Measurements from ENCODE around the gene ODF4. TPM values are rescaled to one million over a fixed set of nuclear protein-coding genes. Genes with fewer than 3 reads are reported as not detected.
"Not testable (repeated sequence)": the region's sequence is repeated elsewhere in the genome, so short reads cannot be mapped to it uniquely, and the experiment has no call there.

ODF4 gene
- polyA plus RNA-seq, 1 experiment, result not detected

DNA sequence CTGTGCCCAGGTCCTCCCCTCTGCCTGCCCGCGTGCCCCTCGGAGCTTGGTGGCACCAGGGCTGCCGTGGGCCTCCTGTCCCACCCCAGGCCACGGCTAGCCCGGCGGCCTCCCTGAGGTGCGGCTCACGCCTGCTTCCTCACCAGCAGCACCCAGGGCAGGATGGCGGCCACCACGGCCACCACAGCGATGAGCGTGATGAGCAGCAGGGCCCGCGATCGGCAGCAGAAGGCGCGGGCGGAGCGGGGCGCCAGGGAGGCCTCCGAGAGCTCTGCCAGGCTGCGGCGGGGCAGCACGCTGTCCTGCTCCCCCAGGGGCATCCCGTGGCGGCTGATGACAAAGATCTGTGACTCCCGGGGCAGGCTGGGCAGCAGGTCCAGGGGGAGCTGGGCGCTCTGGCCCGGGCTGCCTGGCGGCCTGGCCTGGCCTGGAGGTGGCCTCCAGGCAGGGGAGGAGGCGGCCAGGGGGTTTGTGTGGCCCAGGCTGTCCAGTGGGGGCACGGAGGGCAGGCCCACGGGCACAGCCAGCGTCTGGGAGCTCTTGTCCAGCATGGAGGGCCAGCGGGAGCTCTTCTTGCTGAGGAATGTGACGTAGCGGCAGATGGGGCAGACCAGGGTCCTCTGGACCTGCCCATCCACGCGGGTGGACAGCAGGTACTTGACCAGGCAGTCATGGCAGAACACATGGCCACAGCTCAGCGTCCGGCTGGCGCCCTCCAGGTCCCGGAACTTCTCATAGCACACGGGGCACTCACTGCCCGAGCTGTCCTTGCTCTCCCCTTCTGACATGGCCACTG lies 53.2 kb downstream of the ODF4 start:
- no peak overlapping the region for H3K27ac ChIP-seq (ENCODE audit: low read depth, low read length)
- ChIA-PET CTCF (interaction anchor here (0.7 to 1.6 kb wide), 2 partner anchors 9 to 17 kb away, joined by 3 to 7 read pairs; no protein-coding TSS in a partner anchor), POLR2A (interaction anchor here (0.6 kb wide), 1 partner anchor 59 kb away, joined by 4 read pairs; no protein-coding TSS in a partner anchor)
- TF ChIP-seq, protein P1, sequence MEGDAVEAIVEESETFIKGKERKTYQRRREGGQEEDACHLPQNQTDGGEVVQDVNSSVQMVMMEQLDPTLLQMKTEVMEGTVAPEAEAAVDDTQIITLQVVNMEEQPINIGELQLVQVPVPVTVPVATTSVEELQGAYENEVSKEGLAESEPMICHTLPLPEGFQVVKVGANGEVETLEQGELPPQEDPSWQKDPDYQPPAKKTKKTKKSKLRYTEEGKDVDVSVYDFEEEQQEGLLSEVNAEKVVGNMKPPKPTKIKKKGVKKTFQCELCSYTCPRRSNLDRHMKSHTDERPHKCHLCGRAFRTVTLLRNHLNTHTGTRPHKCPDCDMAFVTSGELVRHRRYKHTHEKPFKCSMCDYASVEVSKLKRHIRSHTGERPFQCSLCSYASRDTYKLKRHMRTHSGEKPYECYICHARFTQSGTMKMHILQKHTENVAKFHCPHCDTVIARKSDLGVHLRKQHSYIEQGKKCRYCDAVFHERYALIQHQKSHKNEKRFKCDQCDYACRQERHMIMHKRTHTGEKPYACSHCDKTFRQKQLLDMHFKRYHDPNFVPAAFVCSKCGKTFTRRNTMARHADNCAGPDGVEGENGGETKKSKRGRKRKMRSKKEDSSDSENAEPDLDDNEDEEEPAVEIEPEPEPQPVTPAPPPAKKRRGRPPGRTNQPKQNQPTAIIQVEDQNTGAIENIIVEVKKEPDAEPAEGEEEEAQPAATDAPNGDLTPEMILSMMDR (IDR thresholded peaks at IDR 0.05; ENCODE audit: low read depth, low read length), result no peak
- no peak overlapping the region for H3K4me3 ChIP-seq (ENCODE audit: low read depth, low read length)
- peaks cover 2% of the 10 kb centered on the region for H3K27me3 ChIP-seq (ENCODE audit: control insufficient read depth, insufficient read depth, low read length)
- no peak for DNase-seq (ENCODE audit: low read depth, low spot score)
- H3K9me3 ChIP-seq (ENCODE audit: control insufficient read depth, insufficient read depth, low read length), result peaks cover 6% of the 10 kb centered on the region; the same call in 1 of the 2 replicates

DNA sequence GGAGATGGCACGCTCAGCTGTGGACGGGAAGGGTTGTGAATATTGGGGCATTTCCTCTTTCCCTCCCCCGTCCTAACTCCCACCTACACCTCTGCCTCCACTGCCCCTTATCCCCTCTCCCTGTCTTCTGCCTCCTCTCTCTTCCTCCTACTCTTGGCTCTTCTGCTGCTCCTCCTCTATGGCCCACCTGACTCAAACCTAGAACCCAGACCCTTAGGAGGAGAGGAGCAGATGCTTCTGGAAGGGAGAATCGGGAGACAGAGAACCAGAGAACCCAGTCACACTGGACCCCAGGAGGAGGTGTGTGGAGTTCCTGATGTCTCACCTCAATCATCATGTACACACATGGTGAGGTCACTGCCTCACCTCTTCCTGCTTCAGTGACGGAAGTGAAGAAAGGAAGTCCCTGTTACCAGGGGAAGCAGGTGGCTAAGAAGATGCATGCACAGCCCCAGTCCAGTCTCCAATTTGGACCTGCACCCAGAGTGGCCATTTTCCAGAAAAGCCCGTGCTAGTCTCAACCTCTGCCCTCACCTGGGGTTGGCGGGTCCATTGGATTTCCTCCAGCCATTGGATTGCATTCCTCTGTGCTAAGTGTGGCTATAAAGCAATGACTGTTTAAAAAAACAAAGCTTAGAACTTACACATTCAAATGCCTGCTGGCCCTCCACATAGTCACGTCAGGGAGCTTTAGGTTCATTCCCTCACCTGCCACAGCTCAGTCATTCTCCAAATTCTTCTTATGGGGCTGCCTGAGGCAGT lies 54.0 kb downstream of the ODF4 start:
- CTCF ChIA-PET, result interaction anchor here (0.6 to 1.8 kb wide), 5 partner anchors 10 to 392 kb away, joined by 3 to 6 read pairs (median 4); no protein-coding TSS in a partner anchor
- no peak overlapping the region for H3K27ac ChIP-seq (ENCODE audit: low read depth, low read length)
- peaks cover 2% of the 10 kb centered on the region for H3K27me3 ChIP-seq (ENCODE audit: control insufficient read depth, insufficient read depth, low read length)
- no peak overlapping the region for H3K4me3 ChIP-seq (ENCODE audit: low read depth, low read length)
- DNase-seq (ENCODE audit: low read depth, low spot score), result no peak
- H3K9me3 ChIP-seq (ENCODE audit: control insufficient read depth, insufficient read depth, low read length), result peaks cover 6% of the 10 kb centered on the region; the same call in 1 of the 2 replicates
- POLR2A ChIA-PET, result interaction anchor here (0.7 kb wide), 1 partner anchor 42 kb away, joined by 4 read pairs; no protein-coding TSS in a partner anchor
- TF ChIP-seq, protein P1 (IDR thresholded peaks at IDR 0.05; ENCODE audit: low read depth, low read length), result no peak

DNA sequence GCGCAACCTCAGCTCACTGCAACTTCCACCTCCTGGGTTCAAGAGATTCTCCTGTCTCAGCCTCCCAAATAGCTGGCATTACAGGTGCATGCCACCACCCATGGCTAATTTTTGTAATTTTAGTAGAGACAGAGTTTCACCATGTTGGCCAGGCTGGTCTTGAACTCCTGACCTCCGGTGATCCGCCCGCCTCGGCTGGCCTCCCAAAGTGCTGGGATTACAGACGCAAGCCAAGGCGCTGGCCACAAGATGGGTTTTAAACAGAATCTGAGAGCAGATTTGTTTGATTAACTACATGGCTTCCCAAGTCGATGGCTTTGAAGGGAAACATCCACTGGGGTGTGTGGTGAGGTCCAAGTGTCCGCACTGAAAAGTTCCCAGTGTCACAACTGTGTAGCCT lies 54.9 kb downstream of the ODF4 start:
- H3K9me3 ChIP-seq (ENCODE audit: control insufficient read depth, insufficient read depth, low read length); H3K27ac ChIP-seq (ENCODE audit: low read depth, low read length); H3K4me3 ChIP-seq (ENCODE audit: low read depth, low read length); DNase-seq (ENCODE audit: low read depth, low spot score); H3K27me3 ChIP-seq (ENCODE audit: control insufficient read depth, insufficient read depth, low read length); POLR2A ChIA-PET: not testable (repeated sequence)
- CTCF ChIA-PET, result interaction anchor here (0.6 to 1.8 kb wide), 6 partner anchors 11 to 392 kb away, joined by 3 to 6 read pairs (median 4); no protein-coding TSS in a partner anchor

Small RNA genes lying within 50 kb of the gene (small RNA-seq; reads per million reads assigned to genes)
- not detected for gene RF00265 (ENCODE audit: insufficient read length, low read depth)

Other genes starting within 250 kb of the ODF4 start
- gene ALOXE3, start 221.3 kb upstream of the ODF4 start, polyA plus RNA-seq (2011; rRNA removed), result 0.04 and 0.05 TPM in 2 replicates
- not detected in 2 replicates for gene HES7, start 215.7 kb upstream of the ODF4 start, polyA plus RNA-seq (2011; rRNA removed)
- gene PER1, start 187.4 kb upstream of the ODF4 start, polyA plus RNA-seq (2011; rRNA removed), result 3.1 and 5.5 TPM in 2 replicates
- 20.8 and 24.3 TPM in 2 replicates for gene VAMP2, start 176.9 kb upstream of the ODF4 start, polyA plus RNA-seq (2011; rRNA removed)
- 8.7 and 9.6 TPM in 2 replicates for gene TMEM107, start 163.5 kb upstream of the ODF4 start, polyA plus RNA-seq (2011; rRNA removed)
- 2.3 and 2.7 TPM in 2 replicates for gene BORCS6, start 149.7 kb upstream of the ODF4 start, polyA plus RNA-seq (2011; rRNA removed)
- gene AURKB, start 129.3 kb upstream of the ODF4 start, polyA plus RNA-seq (2011; rRNA removed), result 5.9 and 7.7 TPM in 2 replicates
- 6.1 and 7.3 TPM in 2 replicates for gene CTC1, start 91.8 kb upstream of the ODF4 start, polyA plus RNA-seq (2011; rRNA removed)
- gene PFAS, start 90.6 kb upstream of the ODF4 start, polyA plus RNA-seq (2011; rRNA removed), result 14.0 and 18.5 TPM in 2 replicates
- gene RANGRF, start 51.2 kb upstream of the ODF4 start, polyA plus RNA-seq (2011; rRNA removed), result 26.4 and 30.8 TPM in 2 replicates
- gene SLC25A35, start 44.4 kb upstream of the ODF4 start, polyA plus RNA-seq (2011; rRNA removed), result 1.4 and 1.9 TPM in 2 replicates
- gene ARHGEF15, start 29.6 kb upstream of the ODF4 start, polyA plus RNA-seq (2011; rRNA removed), result not detected in 2 replicates
- 3,841 and 4,830 TPM in 2 replicates for gene RPL26, start 43.4 kb downstream of the ODF4 start, polyA plus RNA-seq (2011; rRNA removed)
- not detected in 2 replicates for gene RNF222, start 58.0 kb downstream of the ODF4 start, polyA plus RNA-seq (2011; rRNA removed)
- gene NDEL1, start 96.0 kb downstream of the ODF4 start, polyA plus RNA-seq (2011; rRNA removed), result 65.6 and 74.7 TPM in 2 replicates

Measured in AG04450 (cell line).